ENCODE measurements around the gene ITGB1BP1.
"Not testable (repeated sequence)": the region's sequence is repeated elsewhere in the genome, so short reads cannot be mapped to it uniquely, and the experiment has no call there.

Gene ITGB1BP1

GRCh38 chr2:9398881-9399780, 24.2 kb downstream of the ITGB1BP1 start:
- Histone ChIP-seq H3K9me3 (ENCODE audit: severe bottlenecking) (no peaks in the 10 kb centered on the region), H3K27ac (ENCODE audit: poor library complexity, severe bottlenecking) (no peak overlapping the region), H3K4me1 (ENCODE audit: insufficient read depth, poor library complexity, severe bottlenecking) (no peaks in the 10 kb centered on the region), H3K27me3 (ENCODE audit: insufficient read depth, poor library complexity, severe bottlenecking) (no peaks in the 10 kb centered on the region), H3K4me3 (ENCODE audit: severe bottlenecking) (no peak overlapping the region), H3K36me3 (ENCODE audit: low read depth) (peaks cover 86% of the 10 kb centered on the region)
- no peak for TF ChIP-seq CTCF (IDR thresholded peaks at IDR 0.05; ENCODE audit: poor library complexity, severe bottlenecking)
- DNase-seq (ENCODE audit: low spot score) (no peak), ATAC-seq (ENCODE audit: low read depth) (no peak)

- not testable (repeated sequence) for H3K4me1 ChIP-seq (ENCODE audit: insufficient read depth, poor library complexity, severe bottlenecking); H3K27ac ChIP-seq (ENCODE audit: poor library complexity, severe bottlenecking); ATAC-seq (ENCODE audit: low read depth); H3K4me3 ChIP-seq (ENCODE audit: severe bottlenecking); H3K27me3 ChIP-seq (ENCODE audit: insufficient read depth, poor library complexity, severe bottlenecking); DNase-seq (ENCODE audit: low spot score); H3K9me3 ChIP-seq (ENCODE audit: severe bottlenecking)
- H3K36me3 ChIP-seq (ENCODE audit: low read depth): peaks cover 84% of the 10 kb centered on the region
Measured at GRCh38 chr2:9398251-9398650, 25.1 kb downstream of the ITGB1BP1 start.

- TF ChIP-seq CTCF (IDR thresholded peaks at IDR 0.05; ENCODE audit: poor library complexity, severe bottlenecking): no peak
- ATAC-seq (ENCODE audit: low read depth) (no peak), DNase-seq (ENCODE audit: low spot score) (no peak)
- no peaks in the 10 kb centered on the region for H3K27me3 ChIP-seq (ENCODE audit: insufficient read depth, poor library complexity, severe bottlenecking)
- no peak overlapping the region for H3K4me3 ChIP-seq (ENCODE audit: severe bottlenecking)
- peaks cover 84% of the 10 kb centered on the region for H3K36me3 ChIP-seq (ENCODE audit: low read depth)
- H3K4me1 ChIP-seq (ENCODE audit: insufficient read depth, poor library complexity, severe bottlenecking): no peaks in the 10 kb centered on the region
- no peaks in the 10 kb centered on the region for H3K9me3 ChIP-seq (ENCODE audit: severe bottlenecking)
- no peak overlapping the region for H3K27ac ChIP-seq (ENCODE audit: poor library complexity, severe bottlenecking)
Measured at GRCh38 chr2:9397201-9397600, 26.1 kb downstream of the ITGB1BP1 start.

GRCh38 chr2:9394816-9395215, 28.5 kb downstream of the ITGB1BP1 start:
- Histone ChIP-seq H3K36me3 (ENCODE audit: low read depth) (peaks cover 88% of the 10 kb centered on the region), H3K4me3 (ENCODE audit: severe bottlenecking) (no peak overlapping the region), H3K4me1 (ENCODE audit: insufficient read depth, poor library complexity, severe bottlenecking) (no peaks in the 10 kb centered on the region), H3K27ac (ENCODE audit: poor library complexity, severe bottlenecking) (no peak overlapping the region), H3K27me3 (ENCODE audit: insufficient read depth, poor library complexity, severe bottlenecking) (no peaks in the 10 kb centered on the region), H3K9me3 (ENCODE audit: severe bottlenecking) (no peaks in the 10 kb centered on the region)
- ATAC-seq (ENCODE audit: low read depth) (no peak), DNase-seq (ENCODE audit: low spot score) (no peak)
- no peak for TF ChIP-seq CTCF (IDR thresholded peaks at IDR 0.05; ENCODE audit: poor library complexity, severe bottlenecking)

- Histone ChIP-seq H3K27ac (ENCODE audit: poor library complexity, severe bottlenecking) (no peak overlapping the region), H3K36me3 (ENCODE audit: low read depth) (peaks cover 90% of the 10 kb centered on the region), H3K4me3 (ENCODE audit: severe bottlenecking) (no peak overlapping the region), H3K27me3 (ENCODE audit: insufficient read depth, poor library complexity, severe bottlenecking) (no peaks in the 10 kb centered on the region), H3K9me3 (ENCODE audit: severe bottlenecking) (no peaks in the 10 kb centered on the region), H3K4me1 (ENCODE audit: insufficient read depth, poor library complexity, severe bottlenecking) (no peaks in the 10 kb centered on the region)
- ATAC-seq (ENCODE audit: low read depth) (no peak), DNase-seq (ENCODE audit: low spot score) (no peak)
- TF ChIP-seq CTCF (IDR thresholded peaks at IDR 0.05; ENCODE audit: poor library complexity, severe bottlenecking): no peak
Measured at GRCh38 chr2:9392898-9393765, 30.2 kb downstream of the ITGB1BP1 start.
